ENCODE data around the gene MAPK1IP1L. TPM values are rescaled to one million over a fixed set of nuclear protein-coding genes. Genes with fewer than 3 reads are reported as not detected.
A peak's percentile ranks its signal among the peaks of the same experiment; 100 is the strongest.
"Not testable (repeated sequence)": the region's sequence is repeated elsewhere in the genome, so short reads cannot be mapped to it uniquely, and the experiment has no call there.

The MAPK1IP1L gene
- total RNA-seq, 1 donor from 2014 or later = 80.0 TPM

DNA sequence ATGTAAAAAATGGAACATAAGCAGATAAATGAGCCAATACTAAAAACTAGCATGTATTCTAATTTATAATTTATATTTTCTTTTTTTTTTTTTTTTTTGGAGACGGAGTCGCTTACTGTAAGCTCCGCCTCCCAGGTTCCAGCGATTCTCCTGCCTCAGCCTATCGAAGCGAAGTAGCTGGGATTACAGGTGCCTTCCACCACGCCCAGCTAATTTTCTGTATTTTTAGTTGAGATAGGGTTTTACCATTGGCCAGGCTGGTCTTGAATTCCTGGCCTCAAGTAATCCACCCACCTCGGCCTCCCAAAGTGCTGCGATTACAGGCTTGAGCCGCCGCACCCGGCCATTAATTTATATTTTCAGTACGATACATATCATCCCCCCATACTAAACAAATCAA, 2.7 kb downstream of the MAPK1IP1L start:
- no peak for DNase-seq (ENCODE audit: low spot score)

GRCh38 chr14:55057919-55058318, 6.5 kb downstream of the MAPK1IP1L start:
- no peak for DNase-seq (ENCODE audit: low spot score)

DNA sequence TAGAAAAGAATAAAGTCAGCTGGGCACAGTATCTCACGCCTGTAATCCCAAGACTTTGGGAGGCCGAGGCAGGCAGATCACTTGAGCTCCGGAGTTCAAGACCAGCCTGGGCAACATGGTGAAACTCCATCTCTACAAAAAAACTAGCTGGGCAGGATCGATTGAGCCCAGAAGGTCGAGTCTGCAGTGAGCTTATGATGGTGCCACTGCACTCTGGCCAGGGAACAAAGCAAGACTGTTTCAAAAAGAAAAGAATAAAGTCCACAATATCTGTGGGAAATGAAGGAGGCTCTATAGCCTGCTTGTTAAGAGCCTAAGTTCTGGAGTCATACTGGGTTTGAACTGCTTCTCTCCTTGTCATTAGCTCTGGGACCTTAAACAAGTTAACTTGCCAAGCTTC, 7.9 kb downstream of the MAPK1IP1L start:
- no peak for DNase-seq (ENCODE audit: low spot score)

- no peak for DNase-seq (ENCODE audit: low spot score)
These were observed 11.3 kb downstream of the MAPK1IP1L start for GRCh38 chr14:55062517-55063351.

DNA sequence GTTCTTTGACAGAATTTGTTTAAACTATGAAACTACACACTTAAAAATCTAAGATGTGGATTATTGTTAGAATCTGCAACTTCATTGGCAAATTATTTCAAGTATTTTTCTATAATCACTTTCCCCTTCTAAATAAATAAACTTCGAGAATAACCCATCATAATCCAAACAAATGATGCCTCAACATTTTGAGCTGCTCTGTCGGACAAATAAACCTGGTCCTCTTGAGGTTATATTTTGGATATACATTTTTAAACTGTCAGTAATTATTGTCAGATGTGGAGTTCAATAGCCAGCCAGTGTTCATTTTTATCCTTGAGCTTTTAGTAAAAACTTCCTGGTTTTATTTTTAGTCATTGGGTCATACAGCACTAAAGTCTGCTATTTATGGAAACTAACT, 13.4 kb downstream of the MAPK1IP1L start:
- DNase-seq (ENCODE audit: low spot score) = not testable (repeated sequence)

GRCh38 chr14:55065411-55065810, 14.0 kb downstream of the MAPK1IP1L start:
- DNase-seq (ENCODE audit: low spot score) = no peak

DNA sequence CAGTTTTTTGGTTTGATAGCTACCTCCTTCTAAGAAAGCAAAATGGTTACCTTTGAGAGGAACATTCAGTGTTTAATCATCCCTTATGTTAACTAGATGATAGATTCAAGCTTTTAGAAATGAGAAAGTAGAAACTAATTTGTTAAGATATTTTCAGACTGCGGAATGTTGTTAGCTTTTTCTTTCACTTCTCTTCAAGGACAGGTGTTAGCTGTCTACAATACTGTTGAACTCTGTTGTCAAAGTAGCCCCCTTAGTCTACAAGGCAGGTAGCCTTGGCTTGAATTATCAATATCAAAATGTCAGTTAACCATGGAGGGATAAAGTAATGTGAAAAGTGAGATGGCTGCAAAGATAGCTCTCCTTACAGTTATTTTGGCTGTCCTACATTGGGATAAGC, 14.8 kb downstream of the MAPK1IP1L start:
- DNase-seq (ENCODE audit: low spot score) = no peak

GRCh38 chr14:55070981-55071411, 19.5 kb downstream of the MAPK1IP1L start:
- no peak for DNase-seq (ENCODE audit: low spot score)

DNA sequence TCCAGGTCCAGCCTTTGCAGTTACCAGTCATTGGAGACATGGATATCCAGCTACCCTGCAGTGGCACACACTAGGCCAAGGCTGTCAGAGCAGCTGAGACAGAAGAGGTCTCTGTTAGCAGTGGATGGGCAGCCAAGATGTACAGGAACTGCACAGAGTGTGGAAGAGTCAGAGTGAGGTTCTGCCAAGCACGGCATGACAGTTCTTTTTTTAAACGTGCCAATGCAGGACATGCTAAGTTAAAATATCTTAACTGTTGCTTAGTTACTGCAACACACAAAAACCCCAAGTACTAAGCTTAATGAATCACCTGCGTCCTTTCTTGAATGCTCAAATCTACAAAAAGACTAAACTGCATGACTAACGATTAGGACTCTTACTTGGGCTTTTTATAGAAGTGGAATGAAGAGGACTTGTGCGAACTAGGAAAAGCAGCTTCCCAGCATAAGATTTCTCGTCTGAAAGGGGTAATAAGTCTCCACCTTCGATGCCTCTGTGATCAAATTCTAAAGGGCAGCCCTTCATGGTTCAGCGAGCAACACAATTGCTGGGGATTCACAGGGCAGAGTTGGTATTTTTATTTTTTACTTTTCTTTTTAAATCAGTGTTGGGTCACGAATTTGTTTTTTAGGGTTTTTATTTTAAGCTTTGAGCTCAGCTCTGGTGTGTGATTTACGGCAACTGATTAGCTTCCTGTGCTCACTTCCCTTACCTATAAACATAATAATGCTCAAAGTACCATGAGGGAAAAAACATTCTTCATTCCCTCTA, 20.6 kb downstream of the MAPK1IP1L start:
- no peak for DNase-seq (ENCODE audit: low spot score)

DNA sequence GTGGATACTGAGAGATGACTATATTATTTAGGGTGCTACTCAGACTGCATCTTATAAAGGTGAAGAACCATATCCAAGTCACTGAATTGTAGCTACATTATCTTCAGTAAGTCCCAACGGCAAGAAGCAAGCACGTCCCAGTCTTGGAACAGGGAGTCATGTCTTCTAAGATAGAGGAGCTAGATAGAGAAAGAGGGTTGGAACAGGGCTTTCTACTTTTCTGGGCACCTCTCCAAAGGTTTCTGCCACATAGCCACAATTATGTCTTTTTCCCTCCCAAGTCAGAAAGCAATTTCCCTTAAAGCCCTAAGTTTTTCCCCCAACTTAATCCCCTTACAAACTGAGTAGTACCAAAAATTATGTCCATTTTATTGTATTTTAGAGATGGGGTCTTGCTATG, 22.4 kb downstream of the MAPK1IP1L start:
- no peak for DNase-seq (ENCODE audit: low spot score)

DNA sequence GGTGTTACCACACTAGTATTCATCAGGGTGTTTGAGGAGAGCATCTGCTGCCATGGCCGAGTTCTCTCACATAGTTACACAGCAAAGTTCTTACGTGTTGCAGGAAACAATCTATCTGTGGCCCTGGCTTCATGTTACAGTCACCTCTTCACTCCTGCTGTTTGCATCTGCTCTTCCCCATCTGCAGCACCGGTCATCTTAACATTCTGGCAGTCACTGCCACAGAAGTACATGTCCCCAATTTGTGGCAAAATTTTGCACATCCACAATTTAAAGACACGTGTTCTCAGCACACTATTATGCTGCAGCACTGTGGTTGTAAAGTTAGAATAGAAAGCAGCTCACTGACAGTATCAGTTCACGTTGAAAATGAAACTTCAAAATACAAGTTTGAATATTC, 23.2 kb downstream of the MAPK1IP1L start:
- no peak for DNase-seq (ENCODE audit: low spot score)

DNA sequence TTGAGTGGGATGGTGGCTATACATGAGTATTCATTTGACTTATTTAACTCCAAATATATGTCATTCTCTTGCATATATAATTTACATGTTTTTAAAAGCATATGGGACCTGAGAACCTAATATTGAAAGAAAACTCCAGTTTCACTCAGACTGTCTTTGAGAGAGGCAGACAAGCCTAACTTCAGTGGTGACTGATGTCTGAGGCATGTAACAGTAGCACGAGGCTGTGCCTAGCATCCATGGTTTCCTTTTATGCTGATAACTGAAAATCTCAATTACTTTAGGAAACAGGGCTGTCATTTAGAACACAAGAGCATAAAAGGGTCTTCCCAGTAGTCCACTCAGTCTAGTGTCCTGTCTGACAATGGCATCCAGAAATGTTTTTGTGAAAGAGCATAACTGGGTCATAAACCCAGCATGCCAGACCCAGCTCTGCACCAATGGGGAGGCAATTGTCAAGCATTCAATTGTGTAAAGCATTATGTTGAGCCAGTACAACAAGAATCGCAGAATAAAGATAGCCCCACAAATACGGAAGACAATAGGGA, 24.3 kb downstream of the MAPK1IP1L start:
- no peak for DNase-seq (ENCODE audit: low spot score)

- DNase-seq (ENCODE audit: low spot score) = peak; percentile 75
These were observed 26.0 kb downstream of the MAPK1IP1L start for GRCh38 chr14:55077170-55078151.

- DNase-seq (ENCODE audit: low spot score) = not testable (repeated sequence)
These were observed 28.5 kb downstream of the MAPK1IP1L start for GRCh38 chr14:55079961-55080360.

- no peak for DNase-seq (ENCODE audit: low spot score)
These were observed 33.1 kb downstream of the MAPK1IP1L start for GRCh38 chr14:55084401-55085059.

DNA sequence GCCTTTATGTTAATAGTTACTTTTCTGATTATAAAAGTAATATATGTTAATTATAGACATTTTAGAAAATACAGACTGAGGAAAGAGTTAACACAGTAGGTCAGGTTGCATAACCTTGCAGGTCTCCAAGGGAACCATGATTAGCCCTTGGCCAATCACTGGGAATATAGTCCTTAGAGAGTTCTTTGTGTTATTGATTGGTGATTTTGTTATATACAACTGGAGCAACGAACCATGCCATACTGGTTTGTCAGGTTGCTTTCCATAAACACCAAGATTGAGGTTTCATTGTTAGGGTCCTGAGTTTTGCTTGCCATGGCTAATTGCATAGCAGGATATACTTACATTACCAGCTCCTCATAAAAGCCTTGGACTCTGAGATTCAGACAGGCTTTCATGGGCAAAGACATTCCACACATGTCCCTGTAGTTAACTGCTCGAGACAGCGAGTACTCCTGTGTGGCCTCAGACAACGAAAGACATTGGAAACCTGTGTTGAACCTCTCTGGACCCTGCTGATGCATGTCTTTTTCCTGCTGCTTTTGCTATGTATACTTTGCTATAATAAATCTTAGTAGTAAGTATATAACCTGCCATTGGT, 33.7 kb downstream of the MAPK1IP1L start:
- no peak for DNase-seq (ENCODE audit: low spot score)

DNA sequence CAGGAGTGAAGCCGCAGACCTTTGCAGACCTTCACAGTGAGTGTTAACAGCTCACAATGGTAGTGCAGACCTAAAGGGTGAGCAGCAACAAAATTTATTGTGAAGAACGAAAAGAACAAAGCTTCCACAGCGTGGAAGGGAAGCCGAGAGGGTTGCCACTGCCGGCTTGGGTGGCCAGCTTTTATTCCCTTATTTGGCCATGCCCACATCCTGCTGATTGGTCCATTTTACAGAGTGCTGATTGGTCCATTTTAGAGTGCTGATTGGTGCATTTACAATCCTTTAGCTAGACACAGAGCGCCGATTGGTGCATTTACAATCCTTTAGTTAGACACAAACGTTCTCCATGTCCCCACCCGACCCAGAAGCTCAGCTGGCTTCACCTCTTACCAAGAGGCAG, 35.5 kb downstream of the MAPK1IP1L start:
- DNase-seq (ENCODE audit: low spot score) = no peak

DNA sequence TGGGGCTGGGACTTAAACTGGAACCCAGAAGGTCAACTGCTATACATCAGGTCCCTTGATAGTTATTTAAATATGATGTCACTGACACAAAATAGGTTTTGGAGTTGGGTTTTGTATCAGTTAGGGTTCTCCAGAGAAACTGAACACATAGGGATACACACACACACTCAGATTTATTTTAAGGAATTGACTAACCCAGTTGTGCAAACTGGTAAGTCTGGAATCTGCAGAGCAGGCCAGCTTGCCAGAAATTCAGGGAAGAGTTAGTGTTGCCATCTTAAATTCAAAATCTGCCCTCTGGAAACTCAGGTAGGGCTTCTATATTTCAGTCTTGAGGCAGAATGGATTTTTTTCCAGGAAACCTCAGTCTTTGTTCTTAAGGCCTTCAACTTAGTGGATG, 36.9 kb downstream of the MAPK1IP1L start:
- no peak for DNase-seq (ENCODE audit: low spot score)

- no peak for DNase-seq (ENCODE audit: low spot score)
These were observed 40.9 kb downstream of the MAPK1IP1L start for GRCh38 chr14:55092341-55092740.

Measured in mucosa of gallbladder (tissue), 1 donor.